DMS53 treated with DMSO at 0.1 percent for 48 hours (cell line): Measurements from ENCODE around the gene RCL1.
"Not testable (repeated sequence)": the region's sequence is repeated elsewhere in the genome, so short reads cannot be mapped to it uniquely, and the experiment has no call there.

Experiments
- DNase-seq: peaks from one replicate; lab custom pipeline; 2025; ENCODE audit not compliant: unreplicated experiment; lab: John Stamatoyannopoulos, UW

Gene RCL1

GRCh38 chr9:4781408-4781807, 11.3 kb upstream of the RCL1 start:
- DNase-seq, result no peak

- DNase-seq, result not testable (repeated sequence)
Measured at GRCh38 chr9:4783191-4783590, 9.6 kb upstream of the RCL1 start.

- DNase-seq, result no peak
Measured at GRCh38 chr9:4784403-4784802, 8.3 kb upstream of the RCL1 start.

GRCh38 chr9:4786599-4786998, 6.1 kb upstream of the RCL1 start:
- DNase-seq, result no peak

GRCh38 chr9:4787876-4788275, 4.9 kb upstream of the RCL1 start:
- no peak for DNase-seq

GRCh38 chr9:4788703-4789102, 4.0 kb upstream of the RCL1 start:
- DNase-seq, result no peak

- DNase-seq, result peak; percentile 42
Measured at GRCh38 chr9:4792054-4792571, 631 bp upstream of the RCL1 start.

- no peak for DNase-seq
Measured at GRCh38 chr9:4793459-4794395, 983 bp downstream of the RCL1 start.

GRCh38 chr9:4794691-4795090, 1.9 kb downstream of the RCL1 start:
- no peak for DNase-seq

GRCh38 chr9:4795108-4795507, 2.4 kb downstream of the RCL1 start:
- not testable (repeated sequence) for DNase-seq

- no peak for DNase-seq
Measured at GRCh38 chr9:4796530-4796929, 3.8 kb downstream of the RCL1 start.

- no peak for DNase-seq
Measured at GRCh38 chr9:4796988-4797853, 4.5 kb downstream of the RCL1 start.

- DNase-seq, result no peak
Measured at GRCh38 chr9:4797854-4798150, 5.1 kb downstream of the RCL1 start.

- no peak for DNase-seq
Measured at GRCh38 chr9:4798281-4799032, 5.7 kb downstream of the RCL1 start.

- DNase-seq, result no peak
Measured at GRCh38 chr9:4799033-4799430, 6.3 kb downstream of the RCL1 start.

GRCh38 chr9:4799775-4800174, 7.0 kb downstream of the RCL1 start:
- DNase-seq, result no peak

GRCh38 chr9:4801156-4801555, 8.4 kb downstream of the RCL1 start:
- DNase-seq, result no peak

GRCh38 chr9:4803670-4804530, 11.2 kb downstream of the RCL1 start:
- no peak for DNase-seq

GRCh38 chr9:4804531-4805016, 11.8 kb downstream of the RCL1 start:
- no peak for DNase-seq
